H1 (cell line): Measurements from ENCODE around the gene SH3RF3. TPM values are rescaled to one million over a fixed set of nuclear protein-coding genes. Genes with fewer than 3 reads are reported as not detected.

ENCODE experiments used
- CTCF ChIA-PET: fragments of 300-600 bp; sonication (Branson Sonifier 250); formaldehyde crosslinking; loops from one replicate; lab custom pipeline; 2021; ENCODE audit not compliant: partially characterized antibody; lab: Charles Lee
- POLR2A ChIA-PET: fragments of 300-600 bp; sonication (Branson Sonifier 250); formaldehyde crosslinking; loops from one replicate; lab custom pipeline; 2021; ENCODE audit warnings: inconsistent platforms; ENCODE audit not compliant: partially characterized antibody; lab: Charles Lee
- DNase-seq, 2 experiments: peaks; one replicate each; pipeline versions ENCODE4 v3.0.0 to v3.0.0-alpha.2; 2010 to 2022; ENCODE audit warnings: low spot score in 2 of 2, low read depth in 1 of 2, mixed read lengths in 1 of 2
- FAIRE-seq: peaks from 2 replicates; lab custom pipeline; 2011; peaks lifted over from hg19 to GRCh38; lab: Jason Lieb, UNC
- H2AFZ ChIP-seq: 2 replicates; pipeline ENCODE4 v1.8.1; 2012; ENCODE audit warnings: low read length, inconsistent platforms
- H2AK5ac ChIP-seq: 2 replicates; pipeline ENCODE4 v1.6.1; 2013; ENCODE audit warnings: low read depth, low read length
- H2BK120ac ChIP-seq: replicated peaks from 2 replicates; pipeline ENCODE3; 2013; ENCODE audit warnings: low read depth, low read length, inconsistent platforms
- H2BK12ac ChIP-seq: 2 replicates; pipeline ENCODE4 v1.6.1; 2013; ENCODE audit warnings: low read depth, low read length
- H2BK15ac ChIP-seq: 2 replicates; pipeline ENCODE4 v1.6.1; 2013; ENCODE audit warnings: low read length
- H2BK20ac ChIP-seq: 2 replicates; pipeline ENCODE4 v1.6.1; 2013; ENCODE audit warnings: low read length
- H2BK5ac ChIP-seq: 2 replicates; pipeline ENCODE4 v1.6.1; 2013; ENCODE audit warnings: low read depth, low read length
- H3K14ac ChIP-seq: 2 replicates; pipeline ENCODE4 v1.6.1; 2013; ENCODE audit warnings: inconsistent platforms; ENCODE audit not compliant: insufficient read length
- H3K18ac ChIP-seq: 2 replicates; pipeline ENCODE4 v1.6.1; 2013; ENCODE audit warnings: low read length; ENCODE audit errors: extremely low read depth
- H3K23ac ChIP-seq: 2 replicates; pipeline ENCODE4 v1.6.1; 2013; ENCODE audit warnings: inconsistent platforms; ENCODE audit not compliant: insufficient read length
- H3K23me2 ChIP-seq: 2 replicates; pipeline ENCODE4 v1.6.1; 2013; ENCODE audit warnings: low read depth, low read length
- H3K27ac ChIP-seq: 2 replicates; pipeline ENCODE4 v1.6.1; 2011; ENCODE audit warnings: low read depth, low read length, inconsistent platforms
- H3K27me3 ChIP-seq, 4 experiments: replicated peaks in 1 of 4; 1 replicate in 1 of 4; 2 replicates in 3 of 4; pipeline versions ENCODE4 v1.6.1 to v1.8.1; 2011 to 2013; ENCODE audit warnings: low read length in 3 of 4, mild to moderate bottlenecking in 3 of 4, inconsistent platforms in 2 of 4, mixed read lengths in 2 of 4, moderate library complexity in 1 of 4; ENCODE audit not compliant: control insufficient read depth in 3 of 4, insufficient read depth in 3 of 4; ENCODE audit errors: extremely low read depth in 1 of 4
- H3K36me3 ChIP-seq, 4 experiments: 2 replicates each; pipeline versions ENCODE4 v1.6.1 to v1.8.1; 2011 to 2013; ENCODE audit warnings: mild to moderate bottlenecking in 4 of 4, low read length in 3 of 4, moderate library complexity in 2 of 4, control low read depth in 1 of 4, inconsistent platforms in 1 of 4; ENCODE audit not compliant: insufficient read depth in 4 of 4, control insufficient read depth in 2 of 4
- H3K4ac ChIP-seq: replicated peaks from 2 replicates; pipeline ENCODE3; 2013; ENCODE audit warnings: low read length, low read depth, mixed read lengths, inconsistent platforms; ENCODE audit not compliant: insufficient read length
- H3K4me1 ChIP-seq, 4 experiments: replicated peaks in 1 of 4; 1 replicate in 1 of 4; 2 replicates in 3 of 4; pipeline versions ENCODE4 v1.6.1 to v1.8.1; 2011 to 2013; ENCODE audit warnings: low read length in 3 of 4, inconsistent platforms in 2 of 4, mixed read lengths in 1 of 4; ENCODE audit not compliant: insufficient read depth in 4 of 4, control insufficient read depth in 3 of 4
- H3K4me2 ChIP-seq, 2 experiments: 2 replicates each; pipeline versions ENCODE4 v1.6.1 to v1.8.1; 2011 to 2013; ENCODE audit warnings: low read depth in 2 of 2, low read length in 2 of 2, control low read depth in 1 of 2, inconsistent platforms in 1 of 2, mild to moderate bottlenecking in 1 of 2; ENCODE audit not compliant: insufficient read depth in 1 of 2
- H3K4me3 ChIP-seq, 4 experiments: fragments of 200-600, 300-600 bp in 1 of 4; sonication (generic), shearing (Covaris generic), sonication (Bioruptor Twin) in 1 of 4; 2 replicates each; pipeline versions ENCODE4 v1.5.1 to v1.8.1; 2011 to 2016; ENCODE audit warnings: low read length in 4 of 4, low read depth in 3 of 4, control low read depth in 2 of 4, inconsistent platforms in 2 of 4, mild to moderate bottlenecking in 2 of 4, mixed read lengths in 1 of 4, moderate library complexity in 1 of 4; ENCODE audit not compliant: insufficient read depth in 2 of 4; ENCODE audit errors: extremely low read depth in 1 of 4
- H3K56ac ChIP-seq: replicated peaks from 2 replicates; pipeline ENCODE3; 2013; ENCODE audit warnings: low read depth, mild to moderate bottlenecking, mixed read lengths, low read length, inconsistent platforms; ENCODE audit not compliant: insufficient read length
- H3K79me1 ChIP-seq: 2 replicates; pipeline ENCODE4 v1.6.1; 2013; ENCODE audit warnings: low read depth, low read length, control low read depth
- H3K79me2 ChIP-seq, 2 experiments: 2 replicates each; pipeline versions ENCODE4 v1.6.1 to v1.8.1; 2012 to 2013; ENCODE audit warnings: low read length in 2 of 2, mild to moderate bottlenecking in 2 of 2, inconsistent platforms in 1 of 2; ENCODE audit not compliant: insufficient read depth in 2 of 2, control insufficient read depth in 1 of 2
- H3K9ac ChIP-seq, 4 experiments: replicated peaks in 1 of 4; 1 replicate in 1 of 4; 2 replicates in 3 of 4; pipeline versions ENCODE4 v1.6.1 to v1.8.1; 2011 to 2013; ENCODE audit warnings: low read depth in 3 of 4, low read length in 3 of 4, control low read depth in 2 of 4, mild to moderate bottlenecking in 2 of 4, moderate library complexity in 2 of 4, inconsistent platforms in 1 of 4; ENCODE audit errors: extremely low read depth in 1 of 4
- H3K9me3 ChIP-seq, 2 experiments: 2 replicates each; pipeline versions ENCODE4 v1.6.1 to v1.8.1; 2012 to 2013; ENCODE audit warnings: mild to moderate bottlenecking in 2 of 2, moderate library complexity in 2 of 2, control low read depth in 1 of 2, inconsistent platforms in 1 of 2, low read depth in 1 of 2, low read length in 1 of 2, mixed read lengths in 1 of 2; ENCODE audit not compliant: insufficient read depth in 2 of 2
- H4K20me1 ChIP-seq, 2 experiments: replicated peaks in 1 of 2; 2 replicates each; pipeline versions ENCODE3 to v1.8.1; 2011 to 2013; ENCODE audit warnings: inconsistent platforms in 2 of 2, low read length in 2 of 2, mild to moderate bottlenecking in 1 of 2; ENCODE audit not compliant: insufficient read depth in 2 of 2, control insufficient read depth in 1 of 2
- H4K5ac ChIP-seq: 2 replicates; pipeline ENCODE4 v1.6.1; 2013; ENCODE audit warnings: low read length, low read depth, mixed read lengths, inconsistent platforms; ENCODE audit not compliant: insufficient read length
- H4K8ac ChIP-seq: 2 replicates; pipeline ENCODE4 v1.8.0; 2013; ENCODE audit warnings: mild to moderate bottlenecking, moderate library complexity, low read length, inconsistent platforms; ENCODE audit not compliant: insufficient read depth; ENCODE audit errors: extremely low read depth
- H4K91ac ChIP-seq: replicated peaks from 2 replicates; pipeline ENCODE3; 2013; ENCODE audit warnings: low read length, mixed read lengths, inconsistent platforms; ENCODE audit not compliant: insufficient read length
- ASH2L ChIP-seq: fragments of 200-600, 300-600 bp; sonication (generic); IDR thresholded peaks from one replicate; pipeline ENCODE4 v1.7.1; 2017; ENCODE audit warnings: low read length
- BACH1 ChIP-seq: IDR thresholded peaks from 2 replicates; pipeline ENCODE4 v1.6.1; 2012; ENCODE audit warnings: low read length, improper control_type of control experiment
- RXRA ChIP-seq: IDR thresholded peaks from 2 replicates; pipeline ENCODE4 v1.6.1; 2011; ENCODE audit warnings: low read depth, mild to moderate bottlenecking, low read length, moderate library complexity; ENCODE audit not compliant: insufficient read depth
- SP1 ChIP-seq: IDR thresholded peaks from 2 replicates; pipeline ENCODE4 v1.6.1; 2011; ENCODE audit warnings: low read depth, low read length
- SP2 ChIP-seq: IDR thresholded peaks from 2 replicates; pipeline ENCODE4 v1.6.1; 2012; ENCODE audit warnings: mild to moderate bottlenecking, low read length, inconsistent platforms
- WGBS, 2 experiments: shearing (Covaris generic) in 1 of 2; methylation state at CpG; one replicate each; pipeline versions ENCODE4 v1.1.6 to v1.1.7; 2013 to 2015; ENCODE audit warnings: low lambda C conversion rate in 2 of 2, mixed read lengths in 2 of 2, inconsistent platforms in 1 of 2, low coverage in 1 of 2, missing lambda C conversion rate in 1 of 2; ENCODE audit not compliant: insufficient replicate concordance in 2 of 2, insufficient coverage in 1 of 2, insufficient read length in 1 of 2; ENCODE audit errors: extremely low coverage in 1 of 2, missing lambda C conversion rate in 1 of 2; 5-methylcytosine and 5-hydroxymethylcytosine counted together
- polyA plus RNA-seq, 7 experiments: library from polyadenylated mRNA; depleted of rRNA in 3 of 7; stranded (reverse) in 5 of 7; unstranded in 2 of 7; fragments of >200 nt in 5 of 7; fragments of 200-250 nt in 2 of 7; gene quantifications; 1 replicate in 5 of 7; 2 replicates in 1 of 7; 4 replicates in 1 of 7; pipeline versions ENCODE4 v1.2.1 to v1.2.3, GENCODE V29; 2011 to 2013; ENCODE audit warnings: missing spikeins in 2 of 7, mixed read lengths in 2 of 7
- total RNA-seq: library from RNA; stranded (reverse); fragmentation: NEBNext Ultra II Directional; extraction: Animal tissue kit (Norgen Biotek cat#: 25700); gene quantifications from 2 replicates; pipeline ENCODE4 v1.2.1, GENCODE V29; 2021
- TF ChIP-seq, protein P1 (sequence below): IDR thresholded peaks from 2 replicates; pipeline ENCODE4 v1.6.1; 2012; ENCODE audit warnings: inconsistent platforms

SH3RF3 gene
- total and polyA plus RNA-seq, 2 of the 8 experiments (the other 6 are each of a cell fraction or from before 2014, with no cell fraction given): 0.11 to 0.65 TPM

DNA sequence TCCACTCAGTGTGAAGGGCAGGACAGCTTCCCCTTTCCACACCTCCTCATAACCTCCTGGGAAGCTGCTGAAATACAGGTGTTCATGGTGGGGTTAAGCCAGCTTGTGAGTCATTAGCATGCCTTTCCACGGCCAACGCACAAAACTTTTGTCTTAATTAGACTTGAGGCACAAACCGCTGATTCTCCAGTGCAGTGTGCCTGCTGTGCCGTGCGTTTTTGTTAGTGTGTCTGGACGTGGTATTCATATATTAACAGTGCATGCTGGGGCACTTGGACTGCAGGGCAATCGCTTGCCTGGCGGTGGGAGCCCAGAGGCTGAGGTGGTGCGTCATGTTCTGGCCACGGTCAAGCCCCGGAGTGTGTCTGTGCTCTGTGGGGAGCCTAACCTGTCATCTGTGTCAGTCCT lies 156.2 kb downstream of the SH3RF3 start:
- H4K91ac ChIP-seq: no peak overlapping the region
- H3K18ac ChIP-seq: no peak overlapping the region
- POLR2A ChIA-PET: interaction anchor here (1.4 kb wide), 1 partner anchor 14 kb away, joined by 4 read pairs; no protein-coding TSS in a partner anchor
- no peak overlapping the region for H3K4me3 ChIP-seq
- H3K36me3 ChIP-seq: no peaks in the 10 kb centered on the region
- peaks cover 0 to 6% (median 4%) of the 10 kb centered on the region in 4 experiments; a peak in 4 of 7 replicates for H3K4me1 ChIP-seq
- H4K5ac ChIP-seq: no peak overlapping the region
- H3K79me2 ChIP-seq: no peaks in the 10 kb centered on the region
- 83% methylated on average over 11 of the region's 11 CpGs; no CpG with 5 or more reads in 1 of the 2 experiments for WGBS, 2 experiments
- H2BK5ac ChIP-seq: no peak overlapping the region
- H3K4me2 ChIP-seq: no peak overlapping the region
- H3K27ac ChIP-seq: no peak overlapping the region
- H3K14ac ChIP-seq: no peak overlapping the region
- CTCF ChIA-PET: interaction anchor here (0.8 kb wide), 1 partner anchor 225 kb away, joined by 3 read pairs; no protein-coding TSS in a partner anchor
- no peak overlapping the region for H3K23ac ChIP-seq
- no peaks in the 10 kb centered on the region for H3K23me2 ChIP-seq
- H2BK12ac ChIP-seq: no peak overlapping the region
- no peak overlapping the region for H3K56ac ChIP-seq
- no peaks in the 10 kb centered on the region for H4K20me1 ChIP-seq
- no peak overlapping the region for H2BK120ac ChIP-seq
- H2AK5ac ChIP-seq: no peak overlapping the region
- FAIRE-seq: no peak
- no peaks in the 10 kb centered on the region for H3K9me3 ChIP-seq
- H2BK20ac ChIP-seq: no peak overlapping the region
- H3K9ac ChIP-seq: no peak overlapping the region
- H2AFZ ChIP-seq: no peak overlapping the region
- H2BK15ac ChIP-seq: peak overlapping the region; percentile 84; the same call in 1 of the 2 replicates
- no peaks in the 10 kb centered on the region for H3K79me1 ChIP-seq
- H4K8ac ChIP-seq: no peak overlapping the region
- no peak for DNase-seq
- H3K4ac ChIP-seq: no peak overlapping the region
- H3K27me3 ChIP-seq: no peaks in the 10 kb centered on the region
- no peak for TF ChIP-seq ASH2L
- TF ChIP-seq BACH1: no peak
- TF ChIP-seq RXRA: no peak
- no peak for TF ChIP-seq SP1
- TF ChIP-seq, protein P1, sequence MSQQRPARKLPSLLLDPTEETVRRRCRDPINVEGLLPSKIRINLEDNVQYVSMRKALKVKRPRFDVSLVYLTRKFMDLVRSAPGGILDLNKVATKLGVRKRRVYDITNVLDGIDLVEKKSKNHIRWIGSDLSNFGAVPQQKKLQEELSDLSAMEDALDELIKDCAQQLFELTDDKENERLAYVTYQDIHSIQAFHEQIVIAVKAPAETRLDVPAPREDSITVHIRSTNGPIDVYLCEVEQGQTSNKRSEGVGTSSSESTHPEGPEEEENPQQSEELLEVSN: no peak
- no peak for TF ChIP-seq SP2
